ENCODE data around the gene PLA2G6. TPM values are rescaled to one million over a fixed set of nuclear protein-coding genes. Genes with fewer than 3 reads are reported as not detected.

The PLA2G6 gene
- total and polyA plus RNA-seq, 4 donors, result 22.9 to 32.8 (median 29.6) TPM

DNA sequence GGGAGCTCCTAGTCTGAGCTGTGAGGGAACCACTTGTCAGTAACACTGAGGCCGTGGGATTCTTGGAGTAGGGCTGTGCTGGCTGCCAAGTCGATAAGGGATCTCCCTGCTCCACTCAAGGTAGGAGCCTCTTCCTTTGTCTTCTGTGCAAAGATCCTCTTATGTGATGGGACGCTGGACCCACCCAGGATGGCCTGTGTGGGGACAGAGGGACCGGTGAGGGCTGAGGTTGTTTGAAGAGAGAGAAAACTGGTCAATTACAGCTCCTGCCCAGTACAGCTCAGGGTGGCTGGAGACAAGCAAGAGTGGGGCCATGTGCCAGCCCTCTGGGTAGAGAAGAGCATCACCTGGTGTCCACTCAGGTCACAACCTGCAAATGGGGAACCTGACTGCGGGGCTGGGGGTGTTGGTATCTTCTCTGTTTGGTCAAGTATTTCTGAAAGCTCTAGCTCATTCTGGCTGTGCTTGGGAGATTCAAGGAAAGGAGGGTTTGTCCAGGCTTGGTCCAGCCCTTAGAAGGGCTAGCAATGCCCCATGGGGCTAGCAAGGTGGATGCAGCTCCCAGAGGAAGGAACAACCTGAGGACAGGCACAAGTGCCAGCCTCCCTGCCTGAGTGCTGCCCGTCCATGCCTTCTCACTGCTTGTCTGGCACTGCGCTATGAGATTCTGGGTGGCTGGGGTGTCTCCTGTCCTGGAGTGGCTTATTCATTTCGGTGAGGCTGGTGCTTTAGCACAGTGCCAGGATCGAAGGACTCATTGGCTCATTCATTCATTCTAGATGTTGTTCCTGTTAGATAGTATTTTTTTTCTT lies 43.5 kb downstream of the PLA2G6 start:
- 88% methylated on average over 6 of the region's 9 CpGs for WGBS (ENCODE audit: insufficient coverage)
- H3K36me3 ChIP-seq (ENCODE audit: control insufficient read depth, insufficient read depth, low read length), result peaks cover 35% of the 10 kb centered on the region
- no peaks in the 10 kb centered on the region for H3K4me1 ChIP-seq (ENCODE audit: control insufficient read depth, insufficient read depth, low read length)

GRCh38 chr22:38136607-38137006 lies 45.0 kb downstream of the PLA2G6 start:
- Histone ChIP-seq H3K27ac (ENCODE audit: low read depth, low read length) (no peak overlapping the region), H3K36me3 (ENCODE audit: control insufficient read depth, insufficient read depth, low read length) (peaks cover 41% of the 10 kb centered on the region), H3K27me3 (ENCODE audit: control insufficient read depth, insufficient read depth, low read length) (no peaks in the 10 kb centered on the region), H3K4me3 (ENCODE audit: low read depth, low read length) (no peak overlapping the region), H3K9me3 (ENCODE audit: control insufficient read depth, insufficient read depth, low read length) (no peaks in the 10 kb centered on the region), H3K4me1 (ENCODE audit: control insufficient read depth, insufficient read depth, low read length) (no peaks in the 10 kb centered on the region)
- no CpG with 5 or more reads among the region's 1 CpG for WGBS (ENCODE audit: insufficient coverage)
- DNase-seq (ENCODE audit: low read depth in 4 of 6, low spot score in 6 of 6), result no peak

More for the DNA sequence above, 43.5 kb downstream of the PLA2G6 start:
- no peak for DNase-seq (ENCODE audit: low read depth in 4 of 6, low spot score in 6 of 6)
- Histone ChIP-seq H3K4me3 (ENCODE audit: low read depth, low read length) (no peak overlapping the region), H3K27me3 (ENCODE audit: control insufficient read depth, insufficient read depth, low read length) (no peaks in the 10 kb centered on the region), H3K27ac (ENCODE audit: low read depth, low read length) (no peak overlapping the region), H3K9me3 (ENCODE audit: control insufficient read depth, insufficient read depth, low read length) (no peaks in the 10 kb centered on the region)

DNA sequence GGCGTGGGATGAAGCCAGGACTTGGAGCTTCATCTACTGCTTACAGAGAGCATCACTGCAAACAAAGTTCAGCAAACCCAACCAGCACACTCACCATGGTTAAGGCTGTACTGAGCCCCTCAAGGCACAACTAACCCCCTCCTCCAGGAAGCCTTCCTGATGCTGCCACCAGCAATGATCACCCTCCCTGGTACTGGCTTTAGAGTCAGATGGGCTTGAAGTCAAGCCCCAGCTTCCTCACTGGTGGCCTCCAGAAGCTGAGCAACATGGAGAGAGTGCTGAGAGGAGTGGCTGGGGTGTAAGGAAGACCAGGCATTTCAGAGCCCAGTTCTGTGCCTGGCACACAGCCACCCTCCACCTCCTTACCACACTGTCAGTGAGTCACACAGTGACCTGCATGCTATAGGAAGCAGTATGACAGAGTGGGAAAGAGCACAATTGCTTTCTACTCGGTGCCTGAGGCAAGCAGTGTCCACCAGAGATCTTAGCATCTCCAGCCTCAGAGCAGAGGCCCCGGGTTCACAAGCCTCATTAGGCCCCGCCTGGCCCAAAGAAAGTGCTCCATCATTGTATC lies 46.4 kb downstream of the PLA2G6 start:
- Histone ChIP-seq H3K27me3 (ENCODE audit: control insufficient read depth, insufficient read depth, low read length) (no peaks in the 10 kb centered on the region), H3K27ac (ENCODE audit: low read depth, low read length) (no peak overlapping the region), H3K4me3 (ENCODE audit: low read depth, low read length) (no peak overlapping the region), H3K9me3 (ENCODE audit: control insufficient read depth, insufficient read depth, low read length) (no peaks in the 10 kb centered on the region), H3K36me3 (ENCODE audit: control insufficient read depth, insufficient read depth, low read length) (peaks cover 41% of the 10 kb centered on the region), H3K4me1 (ENCODE audit: control insufficient read depth, insufficient read depth, low read length) (no peaks in the 10 kb centered on the region)
- WGBS (ENCODE audit: insufficient coverage), result 86% methylated on average over 3 of the region's 4 CpGs
- no peak for DNase-seq (ENCODE audit: low read depth in 4 of 6, low spot score in 6 of 6)

GRCh38 chr22:38133331-38133730 lies 48.3 kb downstream of the PLA2G6 start:
- no peak overlapping the region for H3K27ac ChIP-seq (ENCODE audit: low read depth, low read length)
- WGBS (ENCODE audit: insufficient coverage), result 95% methylated on average over 3 of the region's 4 CpGs
- no peak overlapping the region for H3K4me3 ChIP-seq (ENCODE audit: low read depth, low read length)
- H3K4me1 ChIP-seq (ENCODE audit: control insufficient read depth, insufficient read depth, low read length), result no peaks in the 10 kb centered on the region
- DNase-seq (ENCODE audit: low read depth in 4 of 6, low spot score in 6 of 6), result no peak
- no peaks in the 10 kb centered on the region for H3K9me3 ChIP-seq (ENCODE audit: control insufficient read depth, insufficient read depth, low read length)
- peaks cover 55% of the 10 kb centered on the region for H3K36me3 ChIP-seq (ENCODE audit: control insufficient read depth, insufficient read depth, low read length)
- no peaks in the 10 kb centered on the region for H3K27me3 ChIP-seq (ENCODE audit: control insufficient read depth, insufficient read depth, low read length)

GRCh38 chr22:38132794-38133193 lies 48.8 kb downstream of the PLA2G6 start:
- peaks cover 58% of the 10 kb centered on the region for H3K36me3 ChIP-seq (ENCODE audit: control insufficient read depth, insufficient read depth, low read length)
- no peaks in the 10 kb centered on the region for H3K27me3 ChIP-seq (ENCODE audit: control insufficient read depth, insufficient read depth, low read length)
- DNase-seq (ENCODE audit: low read depth in 4 of 6, low spot score in 6 of 6), result no peak
- H3K27ac ChIP-seq (ENCODE audit: low read depth, low read length), result no peak overlapping the region
- no peak overlapping the region for H3K4me3 ChIP-seq (ENCODE audit: low read depth, low read length)
- WGBS (ENCODE audit: insufficient coverage), result 91% methylated on average over 27 of the region's 28 CpGs
- H3K4me1 ChIP-seq (ENCODE audit: control insufficient read depth, insufficient read depth, low read length), result no peaks in the 10 kb centered on the region
- H3K9me3 ChIP-seq (ENCODE audit: control insufficient read depth, insufficient read depth, low read length), result no peaks in the 10 kb centered on the region

DNA sequence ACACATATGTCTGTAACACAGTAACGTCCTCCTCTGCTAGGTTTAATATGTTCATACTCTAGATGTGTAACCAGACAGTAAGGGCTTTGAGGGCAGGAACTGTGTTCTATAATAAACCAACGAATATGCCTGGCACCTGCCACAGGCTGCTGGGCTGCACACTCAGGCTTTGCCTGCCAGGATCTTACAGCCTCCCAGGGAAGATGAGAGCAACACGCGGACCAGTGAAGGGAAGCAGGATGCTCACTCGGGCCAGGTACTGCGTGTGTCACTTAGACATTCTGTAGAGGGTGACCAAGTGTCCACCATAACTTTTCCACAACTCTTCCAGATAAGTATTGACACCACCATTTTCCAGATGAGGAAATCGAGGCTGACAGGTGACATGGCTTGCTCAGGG lies 49.5 kb downstream of the PLA2G6 start:
- Histone ChIP-seq H3K27ac (ENCODE audit: low read depth, low read length) (no peak overlapping the region), H3K36me3 (ENCODE audit: control insufficient read depth, insufficient read depth, low read length) (peaks cover 62% of the 10 kb centered on the region)

GRCh38 chr22:38131399-38131798 lies 50.2 kb downstream of the PLA2G6 start:
- DNase-seq (ENCODE audit: low read depth in 4 of 6, low spot score in 6 of 6), result no peak
- Histone ChIP-seq H3K9me3 (ENCODE audit: control insufficient read depth, insufficient read depth, low read length) (no peaks in the 10 kb centered on the region), H3K27ac (ENCODE audit: low read depth, low read length) (no peak overlapping the region), H3K4me1 (ENCODE audit: control insufficient read depth, insufficient read depth, low read length) (peaks cover under 1% of the 10 kb centered on the region), H3K4me3 (ENCODE audit: low read depth, low read length) (no peak overlapping the region), H3K36me3 (ENCODE audit: control insufficient read depth, insufficient read depth, low read length) (peaks cover 64% of the 10 kb centered on the region), H3K27me3 (ENCODE audit: control insufficient read depth, insufficient read depth, low read length) (no peaks in the 10 kb centered on the region)
- WGBS (ENCODE audit: insufficient coverage), result 93% methylated on average over 2 of the region's 2 CpGs

More for the DNA sequence above, 49.5 kb downstream of the PLA2G6 start:
- no peaks in the 10 kb centered on the region for H3K27me3 ChIP-seq (ENCODE audit: control insufficient read depth, insufficient read depth, low read length)
- no peak overlapping the region for H3K4me3 ChIP-seq (ENCODE audit: low read depth, low read length)
- 95% methylated on average over 5 of the region's 7 CpGs for WGBS (ENCODE audit: insufficient coverage)
- DNase-seq (ENCODE audit: low read depth in 4 of 6, low spot score in 6 of 6), result no peak
- no peaks in the 10 kb centered on the region for H3K4me1 ChIP-seq (ENCODE audit: control insufficient read depth, insufficient read depth, low read length)
- no peaks in the 10 kb centered on the region for H3K9me3 ChIP-seq (ENCODE audit: control insufficient read depth, insufficient read depth, low read length)

DNA sequence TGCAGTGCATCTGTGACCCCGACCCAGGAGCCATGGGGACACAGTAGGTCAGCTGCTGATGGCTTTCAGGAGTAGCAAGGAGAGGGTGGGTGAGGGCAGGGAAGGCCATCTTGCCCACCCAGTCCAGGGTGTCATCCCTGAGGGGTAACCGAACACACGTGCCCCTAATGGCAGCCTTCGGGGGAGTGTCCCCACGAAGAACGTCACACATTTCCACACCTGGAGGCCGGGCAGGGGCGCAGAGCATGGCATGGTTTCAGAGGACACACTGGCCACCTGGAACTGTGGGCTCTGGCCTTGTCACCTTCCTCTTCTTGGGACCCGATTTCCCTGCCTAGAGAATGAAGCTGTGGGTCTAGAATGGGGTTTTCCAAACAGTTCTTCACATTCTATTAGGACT lies 51.8 kb downstream of the PLA2G6 start:
- no peak overlapping the region for H3K4me3 ChIP-seq (ENCODE audit: low read depth, low read length)
- no peaks in the 10 kb centered on the region for H3K9me3 ChIP-seq (ENCODE audit: control insufficient read depth, insufficient read depth, low read length)
- H3K27ac ChIP-seq (ENCODE audit: low read depth, low read length), result no peak overlapping the region
- 87% methylated on average over 7 of the region's 9 CpGs for WGBS (ENCODE audit: insufficient coverage)
- peaks cover 11% of the 10 kb centered on the region for H3K4me1 ChIP-seq (ENCODE audit: control insufficient read depth, insufficient read depth, low read length)
- DNase-seq (ENCODE audit: low read depth in 4 of 6, low spot score in 6 of 6), result no peak
- H3K27me3 ChIP-seq (ENCODE audit: control insufficient read depth, insufficient read depth, low read length), result no peaks in the 10 kb centered on the region
- H3K36me3 ChIP-seq (ENCODE audit: control insufficient read depth, insufficient read depth, low read length), result peaks cover 66% of the 10 kb centered on the region

DNA sequence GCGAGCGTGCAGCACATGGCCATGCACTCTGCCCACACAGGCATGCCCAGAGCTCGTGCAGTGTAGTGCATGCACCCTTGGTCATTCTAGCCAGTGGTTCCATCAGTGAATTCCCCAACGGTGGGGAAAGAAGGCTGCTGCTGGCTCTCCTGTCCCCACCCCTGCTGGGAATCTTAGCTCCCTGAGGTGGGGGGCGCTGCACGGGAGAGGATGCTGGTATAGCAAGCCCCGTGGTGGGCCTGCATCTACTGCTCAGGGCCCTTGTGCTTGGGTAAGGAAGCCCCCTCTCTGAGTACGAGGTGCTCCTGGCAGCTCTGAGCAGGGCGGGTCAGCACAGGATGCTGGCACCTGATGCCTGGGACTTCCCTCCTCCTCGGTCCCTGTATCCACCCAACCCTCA lies 52.6 kb downstream of the PLA2G6 start:
- H3K4me1 ChIP-seq (ENCODE audit: control insufficient read depth, insufficient read depth, low read length), result peaks cover 11% of the 10 kb centered on the region
- H3K9me3 ChIP-seq (ENCODE audit: control insufficient read depth, insufficient read depth, low read length), result no peaks in the 10 kb centered on the region
- H3K36me3 ChIP-seq (ENCODE audit: control insufficient read depth, insufficient read depth, low read length), result peaks cover 63% of the 10 kb centered on the region
- DNase-seq (ENCODE audit: low read depth in 4 of 6, low spot score in 6 of 6), result no peak
- no peak overlapping the region for H3K27ac ChIP-seq (ENCODE audit: low read depth, low read length)
- 94% methylated on average over 8 of the region's 10 CpGs for WGBS (ENCODE audit: insufficient coverage)
- H3K27me3 ChIP-seq (ENCODE audit: control insufficient read depth, insufficient read depth, low read length), result no peaks in the 10 kb centered on the region
- no peak overlapping the region for H3K4me3 ChIP-seq (ENCODE audit: low read depth, low read length)

DNA sequence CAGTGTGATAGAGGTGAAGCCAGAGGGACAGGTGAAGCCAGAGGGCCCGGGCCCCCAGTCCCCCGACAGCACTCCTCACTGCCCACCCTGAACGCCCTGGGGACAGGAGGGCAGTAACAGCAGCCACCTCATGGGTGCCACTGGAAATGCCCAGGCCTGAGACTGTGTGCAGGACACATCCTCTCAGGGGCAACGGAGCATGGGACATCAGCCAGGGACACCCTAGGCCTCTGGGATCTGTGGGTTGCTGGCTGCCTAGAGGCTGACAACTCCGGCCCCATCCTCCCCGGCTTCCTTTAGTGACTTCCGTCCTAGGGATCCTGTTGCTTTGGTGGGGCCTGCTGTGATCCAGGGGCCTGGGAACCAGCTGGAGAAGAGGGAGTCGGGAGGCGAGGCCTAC lies 53.8 kb downstream of the PLA2G6 start:
- Histone ChIP-seq H3K27ac (ENCODE audit: low read depth, low read length) (no peak overlapping the region), H3K36me3 (ENCODE audit: control insufficient read depth, insufficient read depth, low read length) (peaks cover 56% of the 10 kb centered on the region), H3K4me3 (ENCODE audit: low read depth, low read length) (no peak overlapping the region), H3K27me3 (ENCODE audit: control insufficient read depth, insufficient read depth, low read length) (no peaks in the 10 kb centered on the region), H3K4me1 (ENCODE audit: control insufficient read depth, insufficient read depth, low read length) (peaks cover 11% of the 10 kb centered on the region), H3K9me3 (ENCODE audit: control insufficient read depth, insufficient read depth, low read length) (no peaks in the 10 kb centered on the region)
- no peak for DNase-seq (ENCODE audit: low read depth in 4 of 6, low spot score in 6 of 6)
- 83% methylated on average over 9 of the region's 9 CpGs for WGBS (ENCODE audit: insufficient coverage)

Data from spinal cord (tissue), 10 donors.